Body of pancreas (tissue), 4 donors: Measurements from ENCODE around the gene POLD2.

Experiments
- POLR2A ChIP-seq, 3 donors: fragments of 450-650 bp; IDR thresholded peaks; one replicate each; pipeline ENCODE4 v1.6.1; 2016; ENCODE audit warnings: antibody characterized with exemption in 3 of 3, mild to moderate bottlenecking in 2 of 3
- TF ChIP-seq, protein P1 (sequence below), 7 experiments: fragments of 450-650 bp in 4 of 7; fragments of 200-600 bp in 3 of 7; sonication (generic) in 3 of 7; IDR thresholded peaks; one replicate each; pipeline ENCODE4 v1.5.1; 2016 to 2019; ENCODE audit warnings: antibody characterized with exemption in 7 of 7

DNA sequence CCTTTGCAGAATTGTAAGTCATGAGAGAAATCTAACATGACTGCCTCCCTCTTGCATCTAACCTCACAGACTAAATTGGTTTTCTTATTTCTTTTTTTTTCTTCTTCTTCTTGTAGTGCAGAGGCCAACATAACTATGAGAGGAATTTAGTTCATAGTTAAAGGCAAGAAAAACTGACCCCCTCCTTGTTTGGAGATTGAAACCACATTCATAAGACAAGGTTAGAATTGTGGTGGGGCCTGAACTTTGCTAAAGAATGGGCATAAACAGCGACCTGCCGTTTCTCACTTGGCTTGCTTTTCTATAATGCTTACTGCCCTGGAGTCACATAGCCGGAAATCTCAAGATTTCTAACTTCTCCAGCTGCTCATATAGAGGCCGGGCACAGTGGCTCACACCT lies 38.6 kb downstream of the POLD2 start:
- TF ChIP-seq, protein P1, sequence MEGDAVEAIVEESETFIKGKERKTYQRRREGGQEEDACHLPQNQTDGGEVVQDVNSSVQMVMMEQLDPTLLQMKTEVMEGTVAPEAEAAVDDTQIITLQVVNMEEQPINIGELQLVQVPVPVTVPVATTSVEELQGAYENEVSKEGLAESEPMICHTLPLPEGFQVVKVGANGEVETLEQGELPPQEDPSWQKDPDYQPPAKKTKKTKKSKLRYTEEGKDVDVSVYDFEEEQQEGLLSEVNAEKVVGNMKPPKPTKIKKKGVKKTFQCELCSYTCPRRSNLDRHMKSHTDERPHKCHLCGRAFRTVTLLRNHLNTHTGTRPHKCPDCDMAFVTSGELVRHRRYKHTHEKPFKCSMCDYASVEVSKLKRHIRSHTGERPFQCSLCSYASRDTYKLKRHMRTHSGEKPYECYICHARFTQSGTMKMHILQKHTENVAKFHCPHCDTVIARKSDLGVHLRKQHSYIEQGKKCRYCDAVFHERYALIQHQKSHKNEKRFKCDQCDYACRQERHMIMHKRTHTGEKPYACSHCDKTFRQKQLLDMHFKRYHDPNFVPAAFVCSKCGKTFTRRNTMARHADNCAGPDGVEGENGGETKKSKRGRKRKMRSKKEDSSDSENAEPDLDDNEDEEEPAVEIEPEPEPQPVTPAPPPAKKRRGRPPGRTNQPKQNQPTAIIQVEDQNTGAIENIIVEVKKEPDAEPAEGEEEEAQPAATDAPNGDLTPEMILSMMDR (IDR thresholded peaks at IDR 0.05): no peak
- TF ChIP-seq POLR2A (IDR thresholded peaks at IDR 0.05): no peak
